ENCODE results near the gene TMEM273.
A peak's percentile ranks its signal among the peaks of the same experiment; 100 is the strongest.

The TMEM273 gene

GRCh38 chr10:49167425-49168170 is 20.6 kb downstream of the TMEM273 start:
- H3K27ac Mint-ChIP-seq: peak overlapping the region; percentile 58
- H3K4me1 Mint-ChIP-seq (ENCODE audit: low read depth): peaks cover 20% of the 10 kb centered on the region
- H3K36me3 Mint-ChIP-seq (ENCODE audit: low read depth): peaks cover 11% of the 10 kb centered on the region
- no peaks in the 10 kb centered on the region for H3K27me3 Mint-ChIP-seq
- no peak for DNase-seq
- no peaks in the 10 kb centered on the region for H3K9me3 Mint-ChIP-seq
- no peak overlapping the region for H3K4me3 Mint-ChIP-seq

GRCh38 chr10:49166484-49167400 is 21.4 kb downstream of the TMEM273 start:
- no peak for DNase-seq
- Mint-ChIP-seq H3K4me1 (ENCODE audit: low read depth) (peaks cover 21% of the 10 kb centered on the region), H3K27ac (peak overlapping the region; percentile 58), H3K9me3 (no peaks in the 10 kb centered on the region), H3K27me3 (no peaks in the 10 kb centered on the region), H3K4me3 (no peak overlapping the region), H3K36me3 (ENCODE audit: low read depth) (peaks cover 11% of the 10 kb centered on the region)

GRCh38 chr10:49165821-49166483 is 22.2 kb downstream of the TMEM273 start:
- no peaks in the 10 kb centered on the region for H3K27me3 Mint-ChIP-seq
- no peak overlapping the region for H3K4me3 Mint-ChIP-seq
- H3K36me3 Mint-ChIP-seq (ENCODE audit: low read depth): peaks cover 11% of the 10 kb centered on the region

GRCh38 chr10:49165259-49165658 is 22.9 kb downstream of the TMEM273 start:
- peaks cover 13% of the 10 kb centered on the region for H3K36me3 Mint-ChIP-seq (ENCODE audit: low read depth)
- H3K4me1 Mint-ChIP-seq (ENCODE audit: low read depth): peaks cover 21% of the 10 kb centered on the region
- H3K9me3 Mint-ChIP-seq: no peaks in the 10 kb centered on the region
- no peak for DNase-seq
- no peaks in the 10 kb centered on the region for H3K27me3 Mint-ChIP-seq
- no peak overlapping the region for H3K4me3 Mint-ChIP-seq
- H3K27ac Mint-ChIP-seq: no peak overlapping the region

More at GRCh38 chr10:49165821-49166483, 22.2 kb downstream of the TMEM273 start:
- H3K9me3 Mint-ChIP-seq: no peaks in the 10 kb centered on the region
- no peak for DNase-seq
- H3K27ac Mint-ChIP-seq: peak overlapping the region; percentile 53
- H3K4me1 Mint-ChIP-seq (ENCODE audit: low read depth): peaks cover 21% of the 10 kb centered on the region

- H3K27me3 Mint-ChIP-seq: no peaks in the 10 kb centered on the region
- H3K27ac Mint-ChIP-seq: peak overlapping the region; percentile 23
- DNase-seq: peak; percentile 60
- peaks cover 21% of the 10 kb centered on the region for H3K4me1 Mint-ChIP-seq (ENCODE audit: low read depth)
- no peaks in the 10 kb centered on the region for H3K9me3 Mint-ChIP-seq
- no peak overlapping the region for H3K4me3 Mint-ChIP-seq
- peaks cover 13% of the 10 kb centered on the region for H3K36me3 Mint-ChIP-seq (ENCODE audit: low read depth)
Observed at GRCh38 chr10:49164559-49165188, 23.5 kb downstream of the TMEM273 start.

GRCh38 chr10:49163741-49164140 is 24.4 kb downstream of the TMEM273 start:
- H3K4me1 Mint-ChIP-seq (ENCODE audit: low read depth): peaks cover 21% of the 10 kb centered on the region
- H3K36me3 Mint-ChIP-seq (ENCODE audit: low read depth): peaks cover 13% of the 10 kb centered on the region
- DNase-seq: no peak
- no peaks in the 10 kb centered on the region for H3K27me3 Mint-ChIP-seq
- no peaks in the 10 kb centered on the region for H3K9me3 Mint-ChIP-seq
- H3K27ac Mint-ChIP-seq: no peak overlapping the region
- H3K4me3 Mint-ChIP-seq: no peak overlapping the region

- no peaks in the 10 kb centered on the region for H3K9me3 Mint-ChIP-seq
- H3K27me3 Mint-ChIP-seq: peaks cover under 1% of the 10 kb centered on the region
- H3K36me3 Mint-ChIP-seq (ENCODE audit: low read depth): peaks cover 13% of the 10 kb centered on the region
- no peak overlapping the region for H3K27ac Mint-ChIP-seq
- peaks cover 21% of the 10 kb centered on the region for H3K4me1 Mint-ChIP-seq (ENCODE audit: low read depth)
- H3K4me3 Mint-ChIP-seq: no peak overlapping the region
- DNase-seq: no peak
Observed at GRCh38 chr10:49162761-49163310, 25.4 kb downstream of the TMEM273 start.

- Mint-ChIP-seq H3K4me1 (ENCODE audit: low read depth) (peaks cover 23% of the 10 kb centered on the region), H3K36me3 (ENCODE audit: low read depth) (peaks cover 13% of the 10 kb centered on the region), H3K9me3 (no peaks in the 10 kb centered on the region), H3K27me3 (peaks cover 3% of the 10 kb centered on the region), H3K4me3 (no peak overlapping the region), H3K27ac (no peak overlapping the region)
- no peak for DNase-seq
Observed at GRCh38 chr10:49162063-49162462, 26.1 kb downstream of the TMEM273 start.

- Mint-ChIP-seq H3K4me1 (ENCODE audit: low read depth) (peaks cover 23% of the 10 kb centered on the region), H3K36me3 (ENCODE audit: low read depth) (peaks cover 13% of the 10 kb centered on the region), H3K27ac (no peak overlapping the region), H3K27me3 (peaks cover 3% of the 10 kb centered on the region), H3K9me3 (no peaks in the 10 kb centered on the region), H3K4me3 (no peak overlapping the region)
- no peak for DNase-seq
Observed at GRCh38 chr10:49161411-49161997, 26.7 kb downstream of the TMEM273 start.

- no peak overlapping the region for H3K27ac Mint-ChIP-seq
- no peak for DNase-seq
- no peaks in the 10 kb centered on the region for H3K9me3 Mint-ChIP-seq
- peaks cover 17% of the 10 kb centered on the region for H3K4me1 Mint-ChIP-seq (ENCODE audit: low read depth)
- no peak overlapping the region for H3K4me3 Mint-ChIP-seq
- H3K27me3 Mint-ChIP-seq: peaks cover 3% of the 10 kb centered on the region
- peaks cover 12% of the 10 kb centered on the region for H3K36me3 Mint-ChIP-seq (ENCODE audit: low read depth)
Observed at GRCh38 chr10:49160814-49161213, 27.4 kb downstream of the TMEM273 start.

GRCh38 chr10:49160110-49160509 is 28.1 kb downstream of the TMEM273 start:
- no peak for DNase-seq
- Mint-ChIP-seq H3K27ac (no peak overlapping the region), H3K4me3 (no peak overlapping the region), H3K36me3 (ENCODE audit: low read depth) (peaks cover 14% of the 10 kb centered on the region), H3K9me3 (no peaks in the 10 kb centered on the region), H3K4me1 (ENCODE audit: low read depth) (peaks cover 17% of the 10 kb centered on the region), H3K27me3 (peaks cover 3% of the 10 kb centered on the region)

GRCh38 chr10:49158915-49159314 is 29.3 kb downstream of the TMEM273 start:
- Mint-ChIP-seq H3K27ac (no peak overlapping the region), H3K27me3 (peaks cover 6% of the 10 kb centered on the region), H3K36me3 (ENCODE audit: low read depth) (peaks cover 7% of the 10 kb centered on the region), H3K4me1 (ENCODE audit: low read depth) (peaks cover 5% of the 10 kb centered on the region), H3K4me3 (no peak overlapping the region), H3K9me3 (no peaks in the 10 kb centered on the region)
- DNase-seq: no peak

- Mint-ChIP-seq H3K4me1 (ENCODE audit: low read depth) (peaks cover 5% of the 10 kb centered on the region), H3K4me3 (no peak overlapping the region), H3K9me3 (no peaks in the 10 kb centered on the region), H3K36me3 (ENCODE audit: low read depth) (peaks cover 7% of the 10 kb centered on the region), H3K27ac (no peak overlapping the region), H3K27me3 (peaks cover 6% of the 10 kb centered on the region)
- no peak for DNase-seq
Observed at GRCh38 chr10:49158404-49158803, 29.8 kb downstream of the TMEM273 start.

All from activated T-cell treated with anti-CD3 and anti-CD28 coated beads, Interleukin-2, amount 50 U/mL, for 24 hours (primary cell).